Omental fat pad (tissue), 4 donors: ENCODE results near the gene SLC43A1. TPM values are rescaled to one million over a fixed set of nuclear protein-coding genes. Genes with fewer than 3 reads are reported as not detected.

Source experiments
- ATAC-seq: fragments of 150-250 bp; one replicate; pipeline ENCODE4 v1.9.1; 2016; ENCODE audit warnings: mild to moderate bottlenecking, moderate library complexity; ENCODE audit not compliant: low FRiP score
- DNase-seq: peaks from one replicate; pipeline ENCODE4 v3.0.0-alpha.2; 2019; ENCODE audit warnings: low spot score
- total RNA-seq, 4 donors: library from RNA; depleted of rRNA; stranded (reverse); fragments of >200 nt; gene quantifications; one replicate each; pipeline ENCODE4 v1.1.0, GENCODE V29; 2016
- TF ChIP-seq, protein P1 (sequence below), 3 donors: fragments of 450-650 bp; IDR thresholded peaks; one replicate each; pipeline ENCODE4 v1.5.1; 2016 to 2017; ENCODE audit warnings: antibody characterized with exemption in 3 of 3, mild to moderate bottlenecking in 3 of 3, moderate library complexity in 2 of 3

Gene SLC43A1
- 10 to 100 TPM; 11.5 to 40.4 (median 16.5) TPM for total RNA-seq

DNA sequence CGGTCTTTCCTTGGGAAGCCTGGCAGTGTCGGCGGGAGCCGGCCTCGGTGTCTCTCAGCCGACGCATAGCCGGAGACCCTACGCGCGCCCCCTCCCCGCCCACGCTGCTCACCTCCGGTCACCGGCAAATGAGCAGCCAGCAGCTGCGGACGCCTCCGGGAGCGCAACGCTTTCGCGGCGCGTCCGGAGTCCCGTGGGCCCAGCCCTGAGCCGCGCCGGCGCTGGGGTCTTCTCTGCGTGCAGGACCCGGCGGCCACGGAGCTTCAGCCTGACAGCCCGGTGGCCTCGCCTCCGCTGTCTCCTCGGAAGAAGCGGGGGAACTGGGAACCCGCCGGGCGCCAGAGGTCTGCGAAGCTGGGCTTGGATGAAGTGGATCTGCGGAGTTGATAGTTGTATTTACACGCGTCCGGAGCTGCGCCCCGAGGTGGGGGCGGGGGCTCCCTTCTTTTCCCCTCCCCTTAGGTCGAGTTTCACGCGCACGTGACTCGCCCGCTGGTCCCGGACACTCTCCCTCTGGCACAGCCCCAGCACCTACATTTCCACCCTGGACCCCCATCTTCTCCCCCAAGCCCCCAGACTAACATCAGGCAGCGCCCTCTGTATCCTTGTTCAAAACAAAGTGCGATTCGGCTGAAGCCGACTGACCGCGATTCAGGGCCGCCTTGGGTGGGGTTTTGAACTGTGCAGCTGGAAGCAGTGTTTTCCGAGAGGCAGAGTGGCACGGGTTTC is at the start of gene SLC43A1:
SLC43A1 (minus strand) TSS at position 371 of the 729 bp plus-strand sequence. CDS start 1,591 bp downstream, outside the sequence.
- peak; percentile 84 for ATAC-seq
- TF ChIP-seq, protein P1, sequence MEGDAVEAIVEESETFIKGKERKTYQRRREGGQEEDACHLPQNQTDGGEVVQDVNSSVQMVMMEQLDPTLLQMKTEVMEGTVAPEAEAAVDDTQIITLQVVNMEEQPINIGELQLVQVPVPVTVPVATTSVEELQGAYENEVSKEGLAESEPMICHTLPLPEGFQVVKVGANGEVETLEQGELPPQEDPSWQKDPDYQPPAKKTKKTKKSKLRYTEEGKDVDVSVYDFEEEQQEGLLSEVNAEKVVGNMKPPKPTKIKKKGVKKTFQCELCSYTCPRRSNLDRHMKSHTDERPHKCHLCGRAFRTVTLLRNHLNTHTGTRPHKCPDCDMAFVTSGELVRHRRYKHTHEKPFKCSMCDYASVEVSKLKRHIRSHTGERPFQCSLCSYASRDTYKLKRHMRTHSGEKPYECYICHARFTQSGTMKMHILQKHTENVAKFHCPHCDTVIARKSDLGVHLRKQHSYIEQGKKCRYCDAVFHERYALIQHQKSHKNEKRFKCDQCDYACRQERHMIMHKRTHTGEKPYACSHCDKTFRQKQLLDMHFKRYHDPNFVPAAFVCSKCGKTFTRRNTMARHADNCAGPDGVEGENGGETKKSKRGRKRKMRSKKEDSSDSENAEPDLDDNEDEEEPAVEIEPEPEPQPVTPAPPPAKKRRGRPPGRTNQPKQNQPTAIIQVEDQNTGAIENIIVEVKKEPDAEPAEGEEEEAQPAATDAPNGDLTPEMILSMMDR (IDR thresholded peaks at IDR 0.05): no peak
- no peak for DNase-seq

DNA sequence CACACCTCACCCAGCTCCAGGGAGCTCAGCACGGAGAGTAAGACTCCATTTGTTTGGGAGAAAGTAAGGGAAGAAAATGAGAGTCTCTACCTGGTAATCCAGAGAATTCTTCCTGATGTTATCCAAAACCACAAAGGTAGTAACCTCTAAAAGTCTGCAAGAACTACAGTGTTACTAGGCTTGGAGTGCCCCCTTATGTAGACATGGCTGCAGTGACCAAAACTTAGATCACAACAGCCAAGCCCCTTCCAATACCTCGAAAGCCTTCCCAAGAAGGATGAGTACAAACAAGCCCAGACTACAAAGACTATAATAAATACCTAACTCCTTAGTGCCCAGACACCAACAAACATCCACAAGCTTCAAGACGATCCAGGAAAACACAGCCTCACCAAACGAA is 47.1 kb upstream of the SLC43A1 start:
- TF ChIP-seq, protein P1 (IDR thresholded peaks at IDR 0.05): no peak
- DNase-seq (no peak), ATAC-seq (no peak)

DNA sequence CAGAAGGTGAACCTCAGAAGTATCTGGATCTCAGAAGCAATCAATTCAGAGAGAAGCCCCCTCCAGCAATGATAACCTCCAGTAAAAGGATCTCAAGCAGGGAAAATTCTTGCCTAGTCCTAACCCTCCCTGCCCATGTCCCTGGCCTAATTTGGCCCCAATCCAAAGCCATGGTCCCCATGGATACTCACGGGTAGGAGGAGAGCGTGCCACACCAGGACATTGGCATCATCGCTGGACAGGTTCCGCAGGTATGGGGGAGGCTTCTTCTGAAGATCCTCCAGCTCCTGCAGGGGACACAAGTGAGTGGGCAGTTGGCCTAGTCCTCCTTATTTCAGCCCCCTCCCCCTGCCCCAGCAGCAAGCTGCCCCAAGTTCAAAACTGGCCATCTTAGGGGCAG is 44.6 kb upstream of the SLC43A1 start:
- TF ChIP-seq, protein P1 (IDR thresholded peaks at IDR 0.05): no peak
- DNase-seq (no peak), ATAC-seq (no peak)

DNA sequence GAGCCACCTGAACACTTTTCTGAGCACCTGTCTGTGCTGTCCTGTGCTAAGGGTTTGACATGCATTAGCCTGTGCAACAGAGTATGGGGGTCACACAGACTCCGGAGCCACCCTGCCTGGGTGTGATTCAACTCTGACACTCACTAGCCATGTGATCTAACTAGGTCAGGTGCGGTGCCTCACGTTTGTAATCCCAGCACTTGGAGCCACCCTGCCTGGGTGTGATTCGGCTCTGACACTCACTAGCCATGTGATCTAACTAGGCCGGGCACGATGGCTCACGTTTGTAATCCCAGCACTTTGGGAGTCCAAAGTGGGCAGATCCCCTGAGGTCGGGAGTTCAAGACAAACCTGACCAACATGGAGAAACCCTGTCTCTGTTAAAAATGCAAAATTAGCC is 40.5 kb upstream of the SLC43A1 start:
- ATAC-seq (no peak), DNase-seq (no peak)
- TF ChIP-seq, protein P1 (IDR thresholded peaks at IDR 0.05): no peak

DNA sequence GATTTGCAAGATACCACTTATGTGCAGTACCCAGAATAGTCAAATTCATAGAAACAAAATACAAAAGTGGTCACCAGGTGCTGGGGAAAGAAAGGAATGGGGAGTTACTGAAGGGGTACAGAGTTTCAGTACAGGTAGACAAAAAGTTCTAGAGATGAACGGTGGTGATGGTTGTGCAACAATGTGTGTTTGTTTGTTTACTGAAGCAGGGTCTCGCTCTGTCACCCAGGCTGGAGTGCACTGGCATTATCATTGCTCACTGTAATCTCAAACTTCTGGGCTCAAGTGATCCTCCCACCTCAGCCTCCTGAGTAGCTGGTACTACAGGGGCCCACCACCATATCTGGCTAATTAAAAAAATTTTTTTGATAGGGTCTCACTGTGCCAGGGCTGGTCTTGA is 39.9 kb upstream of the SLC43A1 start:
- DNase-seq (no peak), ATAC-seq (no peak)
- TF ChIP-seq, protein P1 (IDR thresholded peaks at IDR 0.05): no peak

DNA sequence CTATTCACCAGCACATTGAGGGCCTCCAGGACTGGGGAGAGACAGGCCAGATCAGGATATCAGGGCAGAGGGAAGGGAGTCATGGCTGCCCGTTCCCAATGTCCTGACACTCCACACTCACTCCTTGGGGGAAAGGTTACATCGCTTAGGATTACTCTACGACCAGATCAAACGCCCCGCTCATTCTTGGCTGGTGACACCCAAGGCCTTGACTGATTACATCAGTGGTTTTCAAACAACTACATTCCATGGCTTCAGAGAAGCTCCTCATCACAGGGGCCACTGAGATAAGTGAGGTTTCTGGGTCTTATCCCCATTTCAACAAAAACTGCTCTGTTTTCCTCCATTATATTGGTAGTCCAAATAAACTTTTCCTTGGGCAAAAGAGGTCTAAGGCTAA is 37.0 kb upstream of the SLC43A1 start:
- no peak for ATAC-seq

More for the DNA sequence above, 37.0 kb upstream of the SLC43A1 start:
- DNase-seq: no peak
- TF ChIP-seq, protein P1 (IDR thresholded peaks at IDR 0.05): no peak
